ENCODE results near the gene GBP2. TPM values are rescaled to one million over a fixed set of nuclear protein-coding genes. Genes with fewer than 3 reads are reported as not detected.

GBP2 gene
- total and polyA plus RNA-seq, 2 of the 4 experiments (the other 2 are of a cell fraction) = 8.2 to 17.7 TPM

DNA sequence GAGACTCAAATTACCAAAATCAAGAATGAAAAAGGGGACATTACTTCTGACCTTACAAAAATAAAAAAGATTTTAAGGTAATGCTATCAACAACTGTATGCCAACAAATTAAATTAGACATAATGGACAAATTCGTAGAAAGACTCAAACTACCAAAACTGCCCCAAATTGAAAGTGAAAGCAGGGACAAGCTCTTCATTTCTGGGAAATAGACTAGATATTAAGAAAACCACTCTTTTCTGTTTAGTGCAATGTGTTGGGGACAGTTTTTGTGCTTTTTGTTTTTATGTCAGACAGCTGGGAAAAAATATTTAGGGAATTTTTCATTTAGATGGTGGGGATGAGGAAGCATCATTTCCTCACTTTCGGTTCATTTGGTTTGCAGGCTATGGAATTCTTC, 56.0 kb downstream of the GBP2 start:
- no peak overlapping the region; the same call in 1 of the 2 replicates for H3K18ac ChIP-seq (ENCODE audit: low read depth, low read length)
- no peak overlapping the region for H2BK15ac ChIP-seq (ENCODE audit: low read depth, low read length)
- intact Hi-C loops (cut with micrococcal nuclease) = no loop called here
- no peak overlapping the region for H3K9ac ChIP-seq (ENCODE audit: low read depth, low read length)
- no peak overlapping the region for H3K14ac ChIP-seq (replicated peaks; ENCODE audit: low read depth, low read length)
- H4K8ac ChIP-seq (ENCODE audit: low read depth in 2 of 2, low read length in 2 of 2) = no peak overlapping the region
- H2BK20ac ChIP-seq (ENCODE audit: low read depth, low read length) = no peak overlapping the region
- no peak overlapping the region for H2BK120ac ChIP-seq (ENCODE audit: low read depth, low read length)
- BruUV-seq (replicated peaks) = no TSS peak
- WGBS, 2 experiments (ENCODE audit: extremely low coverage in 2 of 2, insufficient read length in 1 of 2) = no CpG with 5 or more reads among the region's 2 CpGs
- CTCF ChIA-PET = interaction anchor here (1.8 to 3.2 kb wide), 2 partner anchors 16 to 289 kb away, joined by 7 to 11 read pairs; no protein-coding TSS in a partner anchor
- no peak overlapping the region for H3K27ac ChIP-seq (ENCODE audit: insufficient read depth, low read length)
- no peak overlapping the region for H3K23ac ChIP-seq (ENCODE audit: low read depth, low read length)
- dilution Hi-C loops (cut with HindIII; ENCODE audit: low sequenced_read_pairs, unreplicated experiment) = no loop called here
- no peak overlapping the region for H2AFZ ChIP-seq (replicated peaks; ENCODE audit: low read length, poor library complexity)
- H3K4me2 ChIP-seq (ENCODE audit: low read depth, low read length) = peak overlapping the region; percentile 79
- H4K20me1 ChIP-seq (ENCODE audit: insufficient read depth, low read length) = no peaks in the 10 kb centered on the region
- no peak overlapping the region for H2BK5ac ChIP-seq (ENCODE audit: low read depth, low read length, poor library complexity, severe bottlenecking)
- no peaks in the 10 kb centered on the region for H3K36me3 ChIP-seq (ENCODE audit: control insufficient read depth, insufficient read depth, low read length)
- 0 out of 2 replicates have a peak, but pooled peaks cover 1% of the 10 kb centered on the region for H3K27me3 ChIP-seq (ENCODE audit: control insufficient read depth, insufficient read depth, low read length)
- in situ Hi-C loops (cut with MboI; ENCODE audit: low sequenced_read_pairs) = no loop called here
- H2AK5ac ChIP-seq (ENCODE audit: low read depth, low read length) = no peak overlapping the region
- no peaks in the 10 kb centered on the region for H3K9me1 ChIP-seq (ENCODE audit: insufficient read depth, low read length)
- no peak overlapping the region for H3K4me3 ChIP-seq (ENCODE audit: insufficient read depth, low read depth, low read length)
- no peak for DNase-seq
- POLR2A ChIA-PET (ENCODE audit: unreplicated experiment) = no interaction called here
- H2AK9ac ChIP-seq (replicated peaks; ENCODE audit: low read depth, low read length, poor library complexity) = no peak overlapping the region
- TF ChIP-seq, protein P1, sequence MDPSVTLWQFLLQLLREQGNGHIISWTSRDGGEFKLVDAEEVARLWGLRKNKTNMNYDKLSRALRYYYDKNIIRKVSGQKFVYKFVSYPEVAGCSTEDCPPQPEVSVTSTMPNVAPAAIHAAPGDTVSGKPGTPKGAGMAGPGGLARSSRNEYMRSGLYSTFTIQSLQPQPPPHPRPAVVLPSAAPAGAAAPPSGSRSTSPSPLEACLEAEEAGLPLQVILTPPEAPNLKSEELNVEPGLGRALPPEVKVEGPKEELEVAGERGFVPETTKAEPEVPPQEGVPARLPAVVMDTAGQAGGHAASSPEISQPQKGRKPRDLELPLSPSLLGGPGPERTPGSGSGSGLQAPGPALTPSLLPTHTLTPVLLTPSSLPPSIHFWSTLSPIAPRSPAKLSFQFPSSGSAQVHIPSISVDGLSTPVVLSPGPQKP (IDR thresholded peaks at IDR 0.05; ENCODE audit: borderline replicate concordance, low read depth, low read length) = no peak
- no peak for TF ChIP-seq MAZ (IDR thresholded peaks at IDR 0.05; ENCODE audit: borderline replicate concordance, low read depth, low read length)
- TF ChIP-seq BHLHE40 (IDR thresholded peaks at IDR 0.05; ENCODE audit: low read depth, low read length) = no peak
- TF ChIP-seq MXI1 (IDR thresholded peaks at IDR 0.05; ENCODE audit: borderline replicate concordance, low read depth, low read length) = no peak
- TF ChIP-seq RAD21 (IDR thresholded peaks at IDR 0.05; ENCODE audit: low read length) = no peak
- TF ChIP-seq, protein P2, sequence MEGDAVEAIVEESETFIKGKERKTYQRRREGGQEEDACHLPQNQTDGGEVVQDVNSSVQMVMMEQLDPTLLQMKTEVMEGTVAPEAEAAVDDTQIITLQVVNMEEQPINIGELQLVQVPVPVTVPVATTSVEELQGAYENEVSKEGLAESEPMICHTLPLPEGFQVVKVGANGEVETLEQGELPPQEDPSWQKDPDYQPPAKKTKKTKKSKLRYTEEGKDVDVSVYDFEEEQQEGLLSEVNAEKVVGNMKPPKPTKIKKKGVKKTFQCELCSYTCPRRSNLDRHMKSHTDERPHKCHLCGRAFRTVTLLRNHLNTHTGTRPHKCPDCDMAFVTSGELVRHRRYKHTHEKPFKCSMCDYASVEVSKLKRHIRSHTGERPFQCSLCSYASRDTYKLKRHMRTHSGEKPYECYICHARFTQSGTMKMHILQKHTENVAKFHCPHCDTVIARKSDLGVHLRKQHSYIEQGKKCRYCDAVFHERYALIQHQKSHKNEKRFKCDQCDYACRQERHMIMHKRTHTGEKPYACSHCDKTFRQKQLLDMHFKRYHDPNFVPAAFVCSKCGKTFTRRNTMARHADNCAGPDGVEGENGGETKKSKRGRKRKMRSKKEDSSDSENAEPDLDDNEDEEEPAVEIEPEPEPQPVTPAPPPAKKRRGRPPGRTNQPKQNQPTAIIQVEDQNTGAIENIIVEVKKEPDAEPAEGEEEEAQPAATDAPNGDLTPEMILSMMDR (conservative IDR thresholded peaks at IDR 0.05; ENCODE audit: low read depth, low read length) = no peak
- peaks cover 2% of the 10 kb centered on the region for H3K4me1 ChIP-seq (ENCODE audit: control insufficient read depth, insufficient read depth, low read length)
- H4K5ac ChIP-seq (ENCODE audit: low read depth, low read length) = no peak overlapping the region
- no peaks in the 10 kb centered on the region for H3K9me3 ChIP-seq (ENCODE audit: control insufficient read depth, insufficient read depth, low read length)
- H4K91ac ChIP-seq (ENCODE audit: insufficient read depth, low read depth, low read length) = no peak overlapping the region
- H3K79me1 ChIP-seq (ENCODE audit: low read depth in 1 of 2, low read length in 2 of 2) = no peaks in the 10 kb centered on the region; a peak in 1 of 4 replicates
- H3K4ac ChIP-seq (ENCODE audit: low read depth, low read length) = no peak overlapping the region
- no peak overlapping the region for H3K56ac ChIP-seq (ENCODE audit: extremely low read depth, insufficient read depth, low read length)
- ATAC-seq (ENCODE audit: low read depth) = no peak

Measured in IMR-90 (cell line).